AML-193 (cell line): Measurements from ENCODE around the gene CHIC2.
A peak's percentile ranks its signal among the peaks of the same experiment; 100 is the strongest.

Experiments
- DNase-seq, 2 experiments: peaks; one replicate each; lab custom pipeline; 2025; lab: John Stamatoyannopoulos, UW

Gene CHIC2

GRCh38 chr4:54093324-54094240 lies 29.2 kb upstream of the CHIC2 start:
- DNase-seq: no peak

GRCh38 chr4:54092405-54093323 lies 28.3 kb upstream of the CHIC2 start:
- no peak for DNase-seq

GRCh38 chr4:54091637-54092404 lies 27.4 kb upstream of the CHIC2 start:
- DNase-seq: no peak

GRCh38 chr4:54090804-54091623 lies 26.6 kb upstream of the CHIC2 start:
- DNase-seq: no peak

- DNase-seq: no peak
Observed at GRCh38 chr4:54090404-54090803, 26.0 kb upstream of the CHIC2 start.

- DNase-seq: no peak
Observed at GRCh38 chr4:54089875-54090274, 25.5 kb upstream of the CHIC2 start.

- no peak for DNase-seq
Observed at GRCh38 chr4:54085284-54085683, 20.9 kb upstream of the CHIC2 start.

GRCh38 chr4:54082168-54082567 lies 17.8 kb upstream of the CHIC2 start:
- DNase-seq: no peak

GRCh38 chr4:54077812-54078211 lies 13.4 kb upstream of the CHIC2 start:
- DNase-seq: no peak

- DNase-seq: no peak
Observed at GRCh38 chr4:54076673-54077072, 12.3 kb upstream of the CHIC2 start.

- no peak for DNase-seq
Observed at GRCh38 chr4:54074381-54074780, 10.0 kb upstream of the CHIC2 start.

- no peak for DNase-seq
Observed at GRCh38 chr4:54073271-54073880, 9.0 kb upstream of the CHIC2 start.

GRCh38 chr4:54067166-54067565 lies 2.8 kb upstream of the CHIC2 start:
- no peak for DNase-seq

GRCh38 chr4:54066718-54067129 lies 2.3 kb upstream of the CHIC2 start:
- DNase-seq: no peak

GRCh38 chr4:54066088-54066415 lies 1.6 kb upstream of the CHIC2 start:
- no peak for DNase-seq

GRCh38 chr4:54065282-54066087 lies 1.1 kb upstream of the CHIC2 start:
- no peak for DNase-seq

GRCh38 chr4:54063737-54064316 lies 578 bp downstream of the CHIC2 start:
- DNase-seq: no peak

- peak; percentile 32 to 40 for DNase-seq
Observed at GRCh38 chr4:54063229-54063628, 1.2 kb downstream of the CHIC2 start.

- DNase-seq: no peak
Observed at GRCh38 chr4:54062392-54062791, 2.0 kb downstream of the CHIC2 start.

GRCh38 chr4:54061873-54062272 lies 2.5 kb downstream of the CHIC2 start:
- DNase-seq: no peak
